ENCODE measurements around the gene LIN7C. TPM values are rescaled to one million over a fixed set of nuclear protein-coding genes. Genes with fewer than 3 reads are reported as not detected.
A peak's percentile ranks its signal among the peaks of the same experiment; 100 is the strongest.

The LIN7C gene
- total and polyA plus RNA-seq, 2 of the 13 experiments (the other 11 are each of a cell fraction or from before 2014, with no cell fraction given): 14.8 to 37.2 TPM

GRCh38 chr11:27475622-27476021, 30.9 kb downstream of the LIN7C start (continued):
- TF ChIP-seq GPBP1L1 (CRISPR knock-in tag; IDR thresholded peaks at IDR 0.05) (no peak), ZBTB37 (CRISPR knock-in tag; IDR thresholded peaks at IDR 0.05) (0 out of 2 replicates have a peak, but pooled peaks have one; percentile 60), SRSF4 (IDR thresholded peaks at IDR 0.05; ENCODE audit: low read depth, low read length, poor library complexity, severe bottlenecking) (no peak), ZBTB38 (CRISPR knock-in tag; IDR thresholded peaks at IDR 0.05) (no peak), SSRP1 (CRISPR knock-in tag; IDR thresholded peaks at IDR 0.05) (no peak), ZNF251 (CRISPR knock-in tag; IDR thresholded peaks at IDR 0.05) (no peak), HMGA1 (CRISPR knock-in tag; conservative IDR thresholded peaks at IDR 0.05) (no peak), ZNF101 (CRISPR knock-in tag; IDR thresholded peaks at IDR 0.05; ENCODE audit: borderline replicate concordance, low read depth) (no peak), TFDP1 (CRISPR knock-in tag; IDR thresholded peaks at IDR 0.05; ENCODE audit: borderline replicate concordance) (no peak), ZNF530 (CRISPR knock-in tag; IDR thresholded peaks at IDR 0.05; ENCODE audit: low read depth) (no peak), NFYB (CRISPR knock-in tag; IDR thresholded peaks at IDR 0.05) (no peak), RFX5 (IDR thresholded peaks at IDR 0.05; ENCODE audit: low read depth, low read length) (no peak), REST (IDR thresholded peaks at IDR 0.05; ENCODE audit: borderline replicate concordance in 1 of 2, low read depth in 1 of 2, low read length in 2 of 2) (no peak), KAT2B (IDR thresholded peaks at IDR 0.05; ENCODE audit: borderline replicate concordance, low read depth, low read length) (no peak), HMG20B (CRISPR knock-in tag; conservative IDR thresholded peaks at IDR 0.05) (peak; percentile 67; the same call in 1 of the 2 replicates), ZNF720 (CRISPR knock-in tag; IDR thresholded peaks at IDR 0.05) (no peak), ZNF235 (CRISPR knock-in tag; IDR thresholded peaks at IDR 0.05; ENCODE audit: borderline replicate concordance) (no peak), GZF1 (CRISPR knock-in tag; IDR thresholded peaks at IDR 0.05) (no peak), ZNF138 (CRISPR knock-in tag; IDR thresholded peaks at IDR 0.05; ENCODE audit: low read depth) (no peak), BCL3 (CRISPR knock-in tag; IDR thresholded peaks at IDR 0.05) (no peak), ZFAT (CRISPR knock-in tag; conservative IDR thresholded peaks at IDR 0.05) (no peak), ZNF34 (CRISPR knock-in tag; IDR thresholded peaks at IDR 0.05; ENCODE audit: borderline replicate concordance) (no peak), NCOA2 (CRISPR knock-in tag; IDR thresholded peaks at IDR 0.05) (peak; percentile 81)
